Measurements from ENCODE around the gene PDZRN4. TPM values are rescaled to one million over a fixed set of nuclear protein-coding genes. Genes with fewer than 3 reads are reported as not detected.
"Not testable (repeated sequence)": the region's sequence is repeated elsewhere in the genome, so short reads cannot be mapped to it uniquely, and the experiment has no call there.

Gene PDZRN4
- total RNA-seq, 1 donor from 2014 or later, result 0.75 TPM

DNA sequence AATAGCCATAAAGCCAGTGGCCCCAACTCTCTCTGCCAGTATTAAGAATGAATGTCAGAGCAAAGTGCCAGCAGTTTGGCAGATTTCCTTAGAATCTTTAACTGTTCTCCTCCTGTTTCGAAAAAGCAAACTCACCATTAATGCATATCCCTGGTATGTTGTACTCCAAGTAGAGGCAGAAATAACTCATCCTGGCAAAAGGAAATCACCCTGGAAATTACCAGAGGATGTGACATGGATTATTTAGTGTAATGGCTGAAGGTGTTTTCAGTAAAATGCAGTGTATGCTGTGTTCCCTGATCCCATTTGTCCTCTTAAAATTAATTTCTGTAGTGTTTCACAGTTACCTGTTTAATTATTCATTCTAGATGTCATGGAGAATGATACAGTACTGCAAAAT, 105.3 kb downstream of the PDZRN4 start:
- intact Hi-C loops (cut with DNase I), result no loop called here
- ATAC-seq (no peak), DNase-seq (no peak)
- Histone ChIP-seq H3K27me3 (no peaks in the 10 kb centered on the region), H3K36me3 (no peaks in the 10 kb centered on the region), H3K27ac (no peak overlapping the region), H3K4me1 (no peaks in the 10 kb centered on the region), H3K9me3 (no peaks in the 10 kb centered on the region), H3K4me3 (no peak overlapping the region)
- TF ChIP-seq, protein P1, sequence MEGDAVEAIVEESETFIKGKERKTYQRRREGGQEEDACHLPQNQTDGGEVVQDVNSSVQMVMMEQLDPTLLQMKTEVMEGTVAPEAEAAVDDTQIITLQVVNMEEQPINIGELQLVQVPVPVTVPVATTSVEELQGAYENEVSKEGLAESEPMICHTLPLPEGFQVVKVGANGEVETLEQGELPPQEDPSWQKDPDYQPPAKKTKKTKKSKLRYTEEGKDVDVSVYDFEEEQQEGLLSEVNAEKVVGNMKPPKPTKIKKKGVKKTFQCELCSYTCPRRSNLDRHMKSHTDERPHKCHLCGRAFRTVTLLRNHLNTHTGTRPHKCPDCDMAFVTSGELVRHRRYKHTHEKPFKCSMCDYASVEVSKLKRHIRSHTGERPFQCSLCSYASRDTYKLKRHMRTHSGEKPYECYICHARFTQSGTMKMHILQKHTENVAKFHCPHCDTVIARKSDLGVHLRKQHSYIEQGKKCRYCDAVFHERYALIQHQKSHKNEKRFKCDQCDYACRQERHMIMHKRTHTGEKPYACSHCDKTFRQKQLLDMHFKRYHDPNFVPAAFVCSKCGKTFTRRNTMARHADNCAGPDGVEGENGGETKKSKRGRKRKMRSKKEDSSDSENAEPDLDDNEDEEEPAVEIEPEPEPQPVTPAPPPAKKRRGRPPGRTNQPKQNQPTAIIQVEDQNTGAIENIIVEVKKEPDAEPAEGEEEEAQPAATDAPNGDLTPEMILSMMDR (IDR thresholded peaks at IDR 0.05), result no peak

DNA sequence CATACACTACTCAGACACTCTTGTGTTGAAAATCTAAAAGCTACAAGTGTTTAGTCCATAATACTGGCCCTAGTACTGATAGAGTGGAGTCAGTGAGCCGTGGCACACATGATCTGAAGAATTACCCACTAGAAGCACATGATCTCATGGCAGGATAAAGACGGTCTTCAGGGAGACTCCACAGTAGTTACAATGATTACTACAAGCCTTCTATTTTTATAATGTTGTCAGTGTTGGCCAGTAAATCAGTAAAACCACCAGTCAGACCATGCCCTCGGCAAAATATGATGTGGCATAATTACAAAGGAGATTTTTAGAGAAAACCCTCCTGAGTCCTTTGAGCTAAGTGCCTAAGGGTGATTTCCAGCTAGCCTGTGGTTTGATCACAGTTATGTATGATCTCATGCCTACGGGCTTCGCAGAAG, 114.9 kb downstream of the PDZRN4 start:
- TF ChIP-seq, protein P1 (IDR thresholded peaks at IDR 0.05), result no peak
- no peak overlapping the region for H3K4me3 ChIP-seq
- no peaks in the 10 kb centered on the region for H3K9me3 ChIP-seq
- no peaks in the 10 kb centered on the region for H3K36me3 ChIP-seq
- ATAC-seq, result no peak
- no peak overlapping the region for H3K27ac ChIP-seq
- DNase-seq, result no peak
- no peaks in the 10 kb centered on the region for H3K27me3 ChIP-seq
- intact Hi-C loops (cut with DNase I), result no loop called here
- no peaks in the 10 kb centered on the region for H3K4me1 ChIP-seq

DNA sequence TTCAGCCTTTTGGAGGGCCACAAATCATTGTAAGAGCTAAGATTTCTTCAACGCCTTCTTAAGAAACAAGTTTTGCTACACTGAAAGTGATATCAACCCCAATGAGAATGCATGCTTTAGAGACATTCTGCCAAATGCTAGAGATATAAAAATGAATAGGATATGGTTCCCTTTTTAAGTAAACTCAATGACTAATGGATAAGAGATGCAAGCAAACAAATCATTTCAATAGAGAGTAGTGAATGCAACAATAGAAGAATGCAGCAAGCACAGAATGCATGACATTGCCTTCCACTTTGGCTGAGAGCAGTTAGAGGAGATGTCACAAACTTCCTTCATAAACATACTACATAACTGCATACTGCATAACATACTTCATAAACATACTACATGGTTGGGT, 116.4 kb downstream of the PDZRN4 start:
- TF ChIP-seq, protein P1 (IDR thresholded peaks at IDR 0.05), result no peak
- ATAC-seq, result no peak
- DNase-seq, result no peak
- Histone ChIP-seq H3K9me3 (no peaks in the 10 kb centered on the region), H3K4me3 (no peak overlapping the region), H3K27ac (no peak overlapping the region), H3K36me3 (no peaks in the 10 kb centered on the region), H3K27me3 (no peaks in the 10 kb centered on the region), H3K4me1 (no peaks in the 10 kb centered on the region)
- intact Hi-C loops (cut with DNase I), result no loop called here

DNA sequence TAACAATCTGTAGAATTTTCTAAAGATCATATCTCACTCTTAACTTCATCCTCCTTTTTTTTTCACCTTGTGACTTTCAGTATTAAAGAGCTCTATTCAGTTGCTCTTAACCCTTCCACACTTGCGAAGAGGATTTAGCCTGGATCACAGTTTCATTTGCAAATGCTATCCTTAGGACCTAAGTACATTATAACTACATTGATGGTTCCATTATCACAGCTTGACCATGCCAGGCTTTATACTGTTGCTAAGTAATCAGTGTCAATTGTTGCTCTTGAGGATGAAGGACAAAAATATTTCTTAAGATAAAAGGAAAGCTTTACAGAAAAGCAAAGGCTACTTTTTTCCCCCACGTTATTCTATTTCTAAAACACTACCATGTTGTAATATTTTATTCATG, 122.2 kb downstream of the PDZRN4 start:
- no peaks in the 10 kb centered on the region for H3K36me3 ChIP-seq
- no peak overlapping the region for H3K27ac ChIP-seq
- H3K27me3 ChIP-seq, result no peaks in the 10 kb centered on the region
- intact Hi-C loops (cut with DNase I), result no loop called here
- H3K4me3 ChIP-seq, result no peak overlapping the region
- TF ChIP-seq, protein P1 (IDR thresholded peaks at IDR 0.05), result no peak
- no peaks in the 10 kb centered on the region for H3K4me1 ChIP-seq
- H3K9me3 ChIP-seq, result no peaks in the 10 kb centered on the region
- ATAC-seq, result no peak
- DNase-seq, result no peak

DNA sequence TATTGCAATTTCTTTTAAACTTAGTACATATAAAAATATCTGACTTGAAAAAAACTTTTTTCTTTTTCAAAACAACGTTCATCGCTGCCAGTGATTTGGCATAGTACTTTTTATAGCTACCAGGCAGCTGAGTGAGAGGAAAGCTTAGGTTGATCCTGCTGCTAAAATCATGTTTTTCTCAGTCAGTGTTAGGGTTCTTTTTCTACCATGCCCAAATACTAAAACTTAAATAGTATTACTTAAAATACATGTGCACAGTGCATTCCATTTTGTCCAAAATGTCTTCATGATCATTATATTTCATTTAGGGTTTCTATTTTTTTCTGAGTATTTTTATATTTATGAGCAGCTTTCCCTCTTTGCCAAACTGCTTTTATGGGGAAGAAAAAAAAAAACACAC, 123.8 kb downstream of the PDZRN4 start:
- no peak for ATAC-seq
- no peak overlapping the region for H3K27ac ChIP-seq

DNA sequence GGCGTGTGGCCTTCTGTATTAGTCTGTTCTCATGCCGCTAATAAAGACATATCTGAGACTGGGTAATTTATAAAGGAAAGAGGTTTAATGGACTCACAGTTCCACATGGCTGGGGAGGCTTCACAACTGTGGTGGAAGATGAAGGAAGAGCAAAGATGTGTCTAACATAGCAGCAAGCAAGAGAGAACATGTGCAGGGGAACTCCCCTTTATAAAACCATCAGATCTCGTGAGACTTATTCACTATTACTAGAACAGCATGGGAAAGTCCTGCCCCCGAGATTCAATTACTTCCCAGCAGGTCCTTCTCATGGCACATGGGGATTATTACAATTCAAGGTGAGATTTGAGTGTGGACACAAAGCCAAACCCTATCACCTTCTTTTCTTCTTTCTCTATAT, 124.3 kb downstream of the PDZRN4 start:
- H3K4me3 ChIP-seq; H3K4me1 ChIP-seq; intact Hi-C loops (cut with DNase I); DNase-seq; H3K27ac ChIP-seq; ATAC-seq; H3K36me3 ChIP-seq; H3K27me3 ChIP-seq; H3K9me3 ChIP-seq: not testable (repeated sequence)

More for the DNA sequence above, 123.8 kb downstream of the PDZRN4 start:
- H3K4me1 ChIP-seq, result no peaks in the 10 kb centered on the region
- H3K36me3 ChIP-seq, result no peaks in the 10 kb centered on the region
- intact Hi-C loops (cut with DNase I), result no loop called here
- TF ChIP-seq, protein P1 (IDR thresholded peaks at IDR 0.05), result no peak
- no peaks in the 10 kb centered on the region for H3K9me3 ChIP-seq
- no peak overlapping the region for H3K4me3 ChIP-seq
- no peak for DNase-seq
- H3K27me3 ChIP-seq, result no peaks in the 10 kb centered on the region
